Measurements from ENCODE around the gene ENDOV. TPM values are rescaled to one million over a fixed set of nuclear protein-coding genes. Genes with fewer than 3 reads are reported as not detected.
"Not testable (repeated sequence)": the region's sequence is repeated elsewhere in the genome, so short reads cannot be mapped to it uniquely, and the experiment has no call there.

ENDOV gene
- total RNA-seq, 1 experiment from 2014 or later: 14.1 TPM

DNA sequence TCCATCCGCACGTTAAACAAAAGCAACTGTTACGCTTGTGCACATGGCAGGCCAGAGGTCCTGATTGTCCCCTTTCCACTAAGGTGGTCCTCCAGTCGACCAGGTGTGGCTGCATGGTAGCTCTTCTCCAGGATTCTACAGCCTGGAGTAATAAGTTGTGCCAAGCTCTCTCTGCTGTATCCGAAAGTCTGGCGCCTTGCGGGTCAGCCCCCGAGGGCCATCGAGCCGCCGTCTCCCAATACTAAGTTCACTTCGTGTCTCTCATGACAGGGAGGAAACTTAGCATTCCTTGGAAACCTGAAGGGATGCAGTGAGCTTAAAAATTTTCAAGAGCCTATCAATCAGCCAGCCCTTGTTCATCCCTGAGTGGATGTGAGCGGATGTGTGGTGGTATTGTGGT, 5.3 kb upstream of the ENDOV start:
- H3K4me1 ChIP-seq (ENCODE audit: insufficient read depth, low read length, poor library complexity, severe bottlenecking): no peaks in the 10 kb centered on the region
- no peak overlapping the region for H3K27ac ChIP-seq (ENCODE audit: low read depth, low read length, poor library complexity, severe bottlenecking)
- TF ChIP-seq EZH2 (IDR thresholded peaks at IDR 0.05; ENCODE audit: borderline replicate concordance, low read depth, low read length, poor library complexity, severe bottlenecking): no peak
- TF ChIP-seq, protein P1, sequence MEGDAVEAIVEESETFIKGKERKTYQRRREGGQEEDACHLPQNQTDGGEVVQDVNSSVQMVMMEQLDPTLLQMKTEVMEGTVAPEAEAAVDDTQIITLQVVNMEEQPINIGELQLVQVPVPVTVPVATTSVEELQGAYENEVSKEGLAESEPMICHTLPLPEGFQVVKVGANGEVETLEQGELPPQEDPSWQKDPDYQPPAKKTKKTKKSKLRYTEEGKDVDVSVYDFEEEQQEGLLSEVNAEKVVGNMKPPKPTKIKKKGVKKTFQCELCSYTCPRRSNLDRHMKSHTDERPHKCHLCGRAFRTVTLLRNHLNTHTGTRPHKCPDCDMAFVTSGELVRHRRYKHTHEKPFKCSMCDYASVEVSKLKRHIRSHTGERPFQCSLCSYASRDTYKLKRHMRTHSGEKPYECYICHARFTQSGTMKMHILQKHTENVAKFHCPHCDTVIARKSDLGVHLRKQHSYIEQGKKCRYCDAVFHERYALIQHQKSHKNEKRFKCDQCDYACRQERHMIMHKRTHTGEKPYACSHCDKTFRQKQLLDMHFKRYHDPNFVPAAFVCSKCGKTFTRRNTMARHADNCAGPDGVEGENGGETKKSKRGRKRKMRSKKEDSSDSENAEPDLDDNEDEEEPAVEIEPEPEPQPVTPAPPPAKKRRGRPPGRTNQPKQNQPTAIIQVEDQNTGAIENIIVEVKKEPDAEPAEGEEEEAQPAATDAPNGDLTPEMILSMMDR (conservative IDR thresholded peaks at IDR 0.05; ENCODE audit: low read depth, low read length): no peak
- intact Hi-C loops (cut with micrococcal nuclease; ENCODE audit: unreplicated experiment): no loop called here
- BruUV-seq (replicated peaks): no TSS peak
- H3K9me3 ChIP-seq (ENCODE audit: low read depth, low read length, poor library complexity, severe bottlenecking): no peaks in the 10 kb centered on the region
- H3K36me3 ChIP-seq (ENCODE audit: insufficient read depth, low read length, poor library complexity, severe bottlenecking): no peaks in the 10 kb centered on the region
- H3K4me3 ChIP-seq (ENCODE audit: low read depth, low read length, poor library complexity, severe bottlenecking): no peak overlapping the region
- DNase-seq (ENCODE audit: low spot score): no peak
- ChIA-PET POLR2A (ENCODE audit: low non-redundant PET) (no interaction called here), CTCF (no interaction called here)
- H3K27me3 ChIP-seq (replicated peaks; ENCODE audit: insufficient read depth, low read depth, low read length, poor library complexity): no peaks in the 10 kb centered on the region

DNA sequence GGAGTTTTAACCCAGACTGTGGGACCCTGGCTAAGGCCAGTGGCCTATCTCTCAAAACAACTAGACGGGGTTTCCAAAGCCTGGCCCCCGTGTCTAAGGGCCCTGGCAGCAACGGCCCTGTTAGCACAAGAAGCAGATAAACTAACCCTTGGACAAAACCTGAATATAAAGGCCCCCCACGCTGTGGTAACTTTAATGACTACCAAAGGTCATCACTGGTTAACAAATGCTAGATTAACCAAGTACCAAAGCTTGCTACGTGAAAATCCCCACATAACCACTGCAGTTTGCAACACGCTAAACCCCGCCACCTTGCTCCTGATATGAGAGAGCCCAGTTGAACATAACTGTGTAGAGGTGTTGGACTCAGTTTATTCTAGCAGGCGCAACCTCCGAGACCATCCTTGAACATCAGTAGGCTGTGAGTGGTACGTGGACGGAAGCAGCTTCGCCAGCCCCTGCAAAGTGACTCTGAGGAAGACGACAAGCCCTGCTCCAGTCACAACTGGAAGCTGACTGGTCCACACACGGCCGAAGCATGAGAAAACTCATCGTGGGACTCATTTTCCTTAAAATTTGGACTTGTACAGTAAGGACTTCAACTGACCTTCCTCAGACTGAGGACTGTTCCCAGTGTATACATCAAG, 4.4 kb upstream of the ENDOV start:
- POLR2A ChIA-PET (ENCODE audit: low non-redundant PET); H3K36me3 ChIP-seq (ENCODE audit: insufficient read depth, low read length, poor library complexity, severe bottlenecking); H3K27me3 ChIP-seq (replicated peaks; ENCODE audit: insufficient read depth, low read depth, low read length, poor library complexity); H3K4me1 ChIP-seq (ENCODE audit: insufficient read depth, low read length, poor library complexity, severe bottlenecking); H3K27ac ChIP-seq (ENCODE audit: low read depth, low read length, poor library complexity, severe bottlenecking); intact Hi-C loops (cut with micrococcal nuclease; ENCODE audit: unreplicated experiment); BruUV-seq (replicated peaks); DNase-seq (ENCODE audit: low spot score); H3K9me3 ChIP-seq (ENCODE audit: low read depth, low read length, poor library complexity, severe bottlenecking); CTCF ChIA-PET; H3K4me3 ChIP-seq (ENCODE audit: low read depth, low read length, poor library complexity, severe bottlenecking): not testable (repeated sequence)

GRCh38 chr17:80413771-80414507, 1.0 kb upstream of the ENDOV start:
- Histone ChIP-seq H3K4me3 (ENCODE audit: low read depth, low read length, poor library complexity, severe bottlenecking) (peak overlapping the region; percentile 88), H3K9me3 (ENCODE audit: low read depth, low read length, poor library complexity, severe bottlenecking) (no peaks in the 10 kb centered on the region), H3K4me1 (ENCODE audit: insufficient read depth, low read length, poor library complexity, severe bottlenecking) (no peaks in the 10 kb centered on the region), H3K27ac (ENCODE audit: low read depth, low read length, poor library complexity, severe bottlenecking) (no peak overlapping the region), H3K36me3 (ENCODE audit: insufficient read depth, low read length, poor library complexity, severe bottlenecking) (no peaks in the 10 kb centered on the region), H3K27me3 (replicated peaks; ENCODE audit: insufficient read depth, low read depth, low read length, poor library complexity) (no peaks in the 10 kb centered on the region)
- POLR2A ChIA-PET (ENCODE audit: low non-redundant PET): no interaction called here
- TF ChIP-seq EZH2 (IDR thresholded peaks at IDR 0.05; ENCODE audit: borderline replicate concordance, low read depth, low read length, poor library complexity, severe bottlenecking): no peak
- TF ChIP-seq, protein P1 (conservative IDR thresholded peaks at IDR 0.05; ENCODE audit: low read depth, low read length): no peak
- intact Hi-C loops (cut with micrococcal nuclease; ENCODE audit: unreplicated experiment): no loop called here
- BruUV-seq (replicated peaks): TSS peak; percentile 34
- DNase-seq (ENCODE audit: low spot score): no peak
- CTCF ChIA-PET: interaction anchor here (0.6 kb wide), 1 partner anchor 269 kb away, joined by 3 read pairs; no protein-coding TSS in a partner anchor
